WI38 (cell line): ENCODE measurements around the gene G6PC2.
A peak's percentile ranks its signal among the peaks of the same experiment; 100 is the strongest.

Source experiments
- H3K4me3 ChIP-seq: 2 replicates; pipeline ENCODE4 v1.5.1; 2011; ENCODE audit warnings: low read depth, mild to moderate bottlenecking, control low read depth, low read length
- CTCF ChIP-seq: IDR thresholded peaks from 2 replicates; pipeline ENCODE4 v1.5.1; 2012; ENCODE audit warnings: low read depth, mild to moderate bottlenecking, control low read depth, low read length

Gene G6PC2

GRCh38 chr2:168939061-168939460, 38.0 kb downstream of the G6PC2 start:
- TF ChIP-seq CTCF = no peak

GRCh38 chr2:168939918-168940317, 38.8 kb downstream of the G6PC2 start:
- no peak for TF ChIP-seq CTCF
- H3K4me3 ChIP-seq = no peak overlapping the region

More at GRCh38 chr2:168939061-168939460, 38.0 kb downstream of the G6PC2 start:
- no peak overlapping the region for H3K4me3 ChIP-seq

GRCh38 chr2:168941297-168941696, 40.2 kb downstream of the G6PC2 start:
- no peak for TF ChIP-seq CTCF
- H3K4me3 ChIP-seq = no peak overlapping the region

GRCh38 chr2:168944065-168944464, 43.0 kb downstream of the G6PC2 start:
- no peak overlapping the region for H3K4me3 ChIP-seq
- no peak for TF ChIP-seq CTCF

- TF ChIP-seq CTCF = no peak
- H3K4me3 ChIP-seq = no peak overlapping the region
Observed at GRCh38 chr2:168945508-168945907, 44.4 kb downstream of the G6PC2 start.

- no peak overlapping the region for H3K4me3 ChIP-seq
- peak; percentile 35; the same call in 1 of the 2 replicates for TF ChIP-seq CTCF
Observed at GRCh38 chr2:168948621-168949212, 47.6 kb downstream of the G6PC2 start.

- no peak overlapping the region for H3K4me3 ChIP-seq
- TF ChIP-seq CTCF = no peak
Observed at GRCh38 chr2:168949324-168949723, 48.2 kb downstream of the G6PC2 start.
